HG02870 (cell line): ENCODE measurements around the gene CELSR1.

Experiments
- ATAC-seq: cut with Tn5 transposase; IDR thresholded peaks from one replicate; pipeline ENCODE4 v1.9.1; 2021; ENCODE audit warnings: mild to moderate bottlenecking, moderate library complexity; ENCODE audit not compliant: unreplicated experiment

CELSR1 gene

DNA sequence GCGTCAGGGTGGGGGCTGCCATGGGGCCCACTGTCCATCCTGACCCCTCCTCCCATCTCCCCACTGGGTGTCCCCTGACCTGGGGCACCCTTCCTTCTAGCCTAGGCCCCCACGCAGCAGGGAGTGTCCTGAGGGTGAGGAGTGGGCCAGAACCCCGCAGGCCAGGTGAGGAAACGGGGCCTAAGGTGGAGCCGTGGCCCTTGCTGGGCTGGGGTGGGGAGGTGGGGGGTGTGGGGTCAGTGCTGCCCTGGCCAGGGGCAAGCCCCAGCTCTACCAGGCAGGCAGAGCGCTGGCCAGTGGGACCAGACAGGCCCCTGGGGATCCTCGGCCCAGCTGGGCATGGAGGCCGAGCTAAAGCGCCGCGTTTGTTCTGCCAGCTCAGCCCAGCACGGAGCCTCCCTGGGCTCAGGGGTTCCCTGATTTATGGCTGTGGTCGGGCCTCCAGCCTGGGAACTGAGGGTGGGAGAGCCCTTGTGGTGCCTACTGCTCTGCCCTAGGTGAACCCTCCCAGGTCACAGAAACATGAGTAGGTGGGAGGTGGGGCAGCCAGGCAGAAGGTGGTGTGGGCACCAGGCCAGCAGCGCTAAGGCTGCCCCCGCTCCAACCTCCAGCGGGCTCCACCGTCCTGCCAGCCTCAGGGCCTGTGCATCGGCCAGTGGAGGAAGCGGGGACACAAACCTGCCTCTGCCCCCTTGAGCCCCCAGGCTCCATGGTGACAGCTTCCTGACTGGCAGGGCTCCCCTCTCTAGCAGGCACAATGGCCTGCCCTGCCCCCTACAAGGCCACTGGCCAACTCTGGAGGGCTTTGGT is 179.5 kb downstream of the CELSR1 start:
- no peak for ATAC-seq

- no peak for ATAC-seq
These were observed 180.6 kb downstream of the CELSR1 start for GRCh38 chr22:46356496-46357480.

GRCh38 chr22:46355996-46356471 is 181.4 kb downstream of the CELSR1 start:
- no peak for ATAC-seq

DNA sequence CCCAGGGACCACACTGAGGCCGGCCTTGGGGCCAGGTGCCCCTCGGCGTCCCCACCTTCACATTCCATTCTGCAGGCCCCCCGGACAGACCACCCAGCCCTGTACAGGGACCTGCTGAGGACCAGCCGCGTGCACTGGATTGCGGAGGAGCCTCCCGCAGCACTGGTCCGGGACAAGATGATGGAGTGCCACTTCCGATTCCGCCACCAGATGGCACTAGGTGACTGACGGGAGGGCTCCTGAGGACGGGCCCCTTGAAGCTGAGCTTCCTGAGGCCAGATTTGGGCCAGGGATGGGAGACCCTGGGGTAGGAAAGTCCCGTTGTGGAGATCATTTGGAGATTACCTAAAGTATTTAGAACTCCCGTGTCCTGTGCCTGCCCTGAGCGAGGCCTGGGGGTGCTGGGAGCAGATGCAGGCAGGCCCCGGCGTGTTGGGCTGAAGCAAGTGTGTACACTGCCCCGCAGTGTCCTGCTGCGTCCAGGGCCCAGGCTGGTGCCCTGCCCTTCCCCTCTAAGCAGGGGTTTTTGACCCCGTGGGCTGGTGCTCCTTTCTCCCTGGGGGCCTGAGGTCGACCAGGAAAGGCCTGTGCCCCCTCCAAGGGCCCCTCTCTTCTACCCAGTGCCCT is 181.9 kb downstream of the CELSR1 start:
- no peak for ATAC-seq

- no peak for ATAC-seq
These were observed 182.5 kb downstream of the CELSR1 start for GRCh38 chr22:46354993-46355305.

DNA sequence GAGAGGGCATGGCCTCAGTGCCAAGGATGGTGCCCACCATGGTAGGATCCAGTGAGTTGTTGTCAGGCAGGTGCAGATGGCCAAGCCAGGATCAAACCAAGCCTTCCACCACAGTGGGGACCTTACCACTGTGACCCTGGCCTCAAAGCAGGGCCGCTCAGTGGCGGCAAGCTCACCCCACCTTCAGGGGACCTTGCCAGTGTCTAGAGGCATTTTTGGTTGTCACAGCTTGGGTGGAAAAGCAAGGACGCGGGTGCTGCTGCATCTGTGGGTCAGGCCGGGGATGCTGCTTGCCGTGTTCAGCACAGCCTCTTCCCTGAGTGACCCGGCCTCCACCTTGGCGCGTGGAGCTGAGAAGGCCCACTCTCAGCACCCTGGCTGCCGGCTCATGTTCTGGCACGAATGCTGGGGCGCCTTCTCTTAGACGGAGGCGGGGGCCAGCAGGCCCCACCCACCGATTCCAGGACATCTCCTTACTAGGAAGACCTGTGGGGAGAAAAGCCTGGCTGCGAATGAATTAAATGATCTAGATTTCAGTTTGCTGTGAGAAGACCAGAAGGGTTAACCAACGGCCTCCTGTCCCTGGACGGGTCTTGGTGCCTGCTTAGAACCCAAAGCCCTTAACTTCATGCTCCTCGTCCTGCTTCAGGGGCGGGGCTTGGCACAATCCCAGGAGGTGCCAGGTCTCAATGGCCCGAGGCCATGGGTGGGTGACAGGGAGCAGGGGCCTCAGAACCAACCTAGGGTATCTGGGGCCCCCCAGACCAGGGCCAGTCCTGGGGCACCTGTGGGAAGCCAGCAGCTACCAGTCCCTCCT is 183.0 kb downstream of the CELSR1 start:
- ATAC-seq: no peak

- no peak for ATAC-seq
These were observed 183.8 kb downstream of the CELSR1 start for GRCh38 chr22:46353483-46354105.

DNA sequence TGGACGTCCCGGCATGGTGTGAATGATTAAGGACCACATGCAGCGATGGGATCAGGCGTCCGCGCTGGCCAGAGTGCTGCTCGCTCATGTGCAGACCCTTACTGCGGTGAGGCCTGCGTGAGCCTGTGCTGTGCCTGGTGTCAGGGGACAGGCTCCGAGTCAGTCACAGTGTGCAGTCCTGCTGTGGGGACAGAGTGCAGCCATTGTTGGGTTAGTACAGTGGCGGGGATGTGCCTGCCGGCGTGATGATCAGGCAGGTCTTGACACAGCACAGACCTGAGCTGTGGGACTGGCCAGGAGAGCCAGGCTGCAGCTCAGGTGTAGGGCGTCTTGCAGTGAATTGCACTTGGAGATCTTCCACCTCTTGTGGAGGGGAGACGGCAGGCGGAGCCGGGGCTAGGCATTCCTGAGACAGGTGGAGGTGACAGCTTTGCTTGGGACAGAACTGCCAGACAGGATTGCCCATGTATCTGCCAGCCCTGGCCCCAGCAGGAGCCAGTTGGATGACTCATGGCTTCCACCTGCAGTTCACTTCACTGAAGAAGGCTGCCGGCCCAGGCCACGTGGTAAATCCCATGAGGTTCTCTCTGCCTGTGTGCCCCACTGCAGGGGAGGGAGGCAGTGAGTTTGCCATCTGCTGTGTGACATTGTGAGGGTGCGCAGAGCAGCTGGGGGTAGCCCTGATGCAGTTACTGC is 184.6 kb downstream of the CELSR1 start:
- ATAC-seq: no peak

DNA sequence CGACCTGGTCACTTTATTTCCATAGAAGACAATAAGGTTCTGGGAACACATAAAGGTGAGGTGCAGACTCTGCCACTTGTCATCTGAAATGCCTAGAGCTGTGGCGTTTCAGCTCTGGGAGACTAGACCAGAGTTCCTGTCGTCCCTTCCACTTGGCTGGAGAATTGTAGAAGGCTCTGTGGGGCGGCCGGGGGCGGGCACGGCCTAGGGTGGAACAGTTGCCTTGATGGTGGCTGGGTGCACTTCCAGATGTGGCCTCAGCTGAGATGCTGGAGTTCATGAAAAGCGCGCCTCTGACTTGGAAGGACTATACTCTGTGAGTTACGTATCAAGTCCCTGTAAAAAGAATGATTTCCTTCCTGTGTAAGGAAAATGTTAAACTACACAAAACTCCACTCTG is 185.1 kb downstream of the CELSR1 start:
- no peak for ATAC-seq

- no peak for ATAC-seq
These were observed 185.7 kb downstream of the CELSR1 start for GRCh38 chr22:46351767-46352166.

GRCh38 chr22:46351131-46351735 is 186.2 kb downstream of the CELSR1 start:
- ATAC-seq: no peak

GRCh38 chr22:46350646-46351045 is 186.8 kb downstream of the CELSR1 start:
- ATAC-seq: no peak

DNA sequence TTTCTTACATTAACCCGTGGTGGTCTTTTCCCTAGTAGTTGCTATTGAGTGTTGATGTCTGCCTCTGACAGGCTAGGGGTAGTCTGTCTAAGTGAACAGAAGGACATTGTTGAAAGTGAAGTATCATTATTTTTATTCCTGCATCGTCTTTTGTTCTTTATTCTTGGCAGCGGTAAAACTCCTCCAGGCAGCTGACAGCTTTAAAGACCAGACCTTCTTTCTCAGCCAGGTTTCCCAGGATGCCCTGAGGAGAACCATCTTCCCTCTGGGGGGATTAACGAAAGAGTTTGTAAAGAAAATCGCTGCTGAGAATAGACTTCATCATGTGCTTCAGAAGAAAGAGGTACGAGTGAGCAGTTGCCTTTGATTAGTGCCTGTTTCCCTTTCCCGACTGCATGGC is 187.3 kb downstream of the CELSR1 start:
- ATAC-seq: no peak

GRCh38 chr22:46349681-46350080 is 187.7 kb downstream of the CELSR1 start:
- no peak for ATAC-seq

DNA sequence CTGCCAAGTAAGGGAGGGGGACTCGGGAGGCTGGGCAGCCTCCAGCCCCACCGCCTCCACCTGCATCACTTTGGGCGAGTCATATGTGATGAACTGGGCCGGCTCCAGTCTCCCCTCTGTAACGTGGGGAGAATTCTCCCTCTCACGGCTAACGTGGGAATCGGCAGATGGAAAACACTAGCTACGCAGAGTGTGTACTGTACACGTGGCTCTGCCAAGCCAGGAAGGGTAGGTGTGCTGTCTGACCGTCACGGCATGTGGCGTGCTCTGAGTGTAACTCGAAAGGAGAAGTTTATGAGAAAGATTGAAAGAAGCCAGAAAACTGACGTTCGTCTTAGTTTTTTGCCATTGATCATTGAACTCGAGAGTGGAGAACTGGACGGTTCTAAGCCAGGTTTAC is 188.2 kb downstream of the CELSR1 start:
- ATAC-seq: no peak

DNA sequence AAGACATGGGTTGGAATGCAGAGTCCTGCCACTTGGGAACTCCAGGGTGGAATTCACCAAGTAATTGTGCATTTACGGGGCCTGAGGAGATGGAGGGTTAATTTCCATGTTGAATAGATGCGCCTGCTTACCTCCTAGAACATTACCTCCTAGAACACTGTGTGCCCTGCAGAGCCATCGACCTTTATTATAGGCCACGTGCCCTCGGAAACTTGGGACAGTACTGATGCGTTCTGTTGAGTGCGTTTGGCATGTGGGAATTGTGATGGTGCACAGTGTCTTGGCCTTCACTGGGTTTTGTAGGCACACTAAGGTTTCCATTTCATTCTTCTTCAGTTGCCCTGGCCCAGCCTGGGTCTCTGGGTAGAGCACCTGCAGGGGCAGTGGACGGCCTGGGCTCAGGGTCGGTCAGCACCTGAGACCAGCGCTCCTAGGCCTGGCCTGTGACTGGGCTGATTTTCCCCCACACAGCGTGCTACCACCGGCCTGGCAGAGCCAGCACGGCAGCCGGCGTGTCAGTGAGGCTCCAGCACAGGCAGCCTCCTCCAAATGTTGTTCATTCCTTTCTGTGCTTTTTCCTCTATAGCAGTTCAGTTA is 189.2 kb downstream of the CELSR1 start:
- no peak for ATAC-seq

DNA sequence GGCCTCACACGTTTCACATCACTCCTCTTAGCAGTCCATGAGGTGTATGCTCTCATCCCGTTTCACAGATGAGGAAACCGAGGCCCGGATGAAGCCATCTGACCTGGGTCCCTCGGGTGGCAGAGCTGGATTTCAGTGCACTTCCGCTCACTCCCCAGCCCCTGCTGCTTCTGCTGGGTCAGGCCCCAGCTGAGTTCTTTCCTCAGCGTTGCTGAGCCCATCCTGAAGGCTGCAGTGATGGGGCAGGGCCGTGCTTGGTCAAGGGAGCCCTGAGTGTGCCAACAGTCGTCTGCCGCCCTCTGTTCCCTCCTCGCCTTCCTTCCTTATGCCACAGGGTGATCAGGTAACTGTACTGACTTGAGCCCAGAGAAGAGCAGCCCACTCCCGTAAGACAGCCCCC is 189.8 kb downstream of the CELSR1 start:
- ATAC-seq: no peak

DNA sequence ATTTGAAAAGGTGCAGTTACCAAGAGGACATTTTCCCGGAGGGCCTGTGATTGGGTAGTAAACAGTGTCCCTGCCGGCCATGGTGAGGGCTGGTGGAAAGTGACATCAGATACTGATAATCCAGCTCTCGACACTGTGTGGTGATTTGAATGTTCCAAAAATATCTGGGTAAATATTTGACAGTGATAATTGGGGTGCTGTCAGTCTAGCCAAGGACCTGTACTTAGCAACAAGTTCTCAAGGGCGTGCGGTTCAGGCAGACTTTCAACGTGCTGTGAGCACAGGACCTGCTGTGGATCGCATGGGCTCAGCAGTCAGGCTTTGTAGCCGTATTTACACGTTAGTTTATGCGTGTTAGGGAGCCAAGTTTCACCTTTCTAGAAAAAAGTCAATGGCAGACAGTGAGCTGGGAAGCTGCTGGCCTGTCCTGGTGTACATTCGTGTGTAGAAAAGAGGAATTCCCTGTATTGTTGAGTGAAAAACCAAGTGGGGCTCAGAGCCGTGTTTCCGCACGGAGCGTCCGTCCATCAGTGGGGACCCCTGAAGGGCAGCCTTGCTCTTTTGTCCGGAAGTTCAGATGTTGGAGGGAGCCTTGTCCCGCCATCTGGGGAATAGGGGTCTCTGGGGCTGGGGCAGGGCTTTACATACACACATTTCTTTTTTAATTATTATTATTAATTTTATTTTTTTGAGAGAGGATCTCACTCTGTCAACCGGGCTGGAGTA is 190.6 kb downstream of the CELSR1 start:
- no peak for ATAC-seq
